ENCODE data around the gene USP35. TPM values are rescaled to one million over a fixed set of nuclear protein-coding genes. Genes with fewer than 3 reads are reported as not detected.

The USP35 gene
- total RNA-seq, 1 experiment from 2014 or later = 11.8 TPM

DNA sequence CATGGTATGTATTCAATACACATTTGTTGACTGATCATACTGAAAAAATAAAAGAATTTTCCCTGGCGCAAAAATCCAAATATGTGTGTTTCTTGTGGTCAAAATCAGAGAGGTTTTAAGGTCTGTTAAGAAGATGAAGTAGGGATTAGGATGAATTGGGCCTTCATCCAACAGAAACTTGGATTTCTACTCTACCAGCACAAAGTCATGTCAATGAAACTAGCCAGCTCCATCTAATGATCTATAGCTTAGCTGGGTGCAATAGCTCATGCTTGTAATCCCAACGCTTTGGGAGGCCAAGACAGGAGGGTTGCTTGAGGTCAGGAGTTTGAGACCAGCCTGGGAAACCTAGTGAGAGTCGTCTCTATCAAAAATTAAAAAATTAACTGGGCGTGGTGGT, 65.5 kb downstream of the USP35 start:
- CTCF ChIA-PET = no interaction called here

DNA sequence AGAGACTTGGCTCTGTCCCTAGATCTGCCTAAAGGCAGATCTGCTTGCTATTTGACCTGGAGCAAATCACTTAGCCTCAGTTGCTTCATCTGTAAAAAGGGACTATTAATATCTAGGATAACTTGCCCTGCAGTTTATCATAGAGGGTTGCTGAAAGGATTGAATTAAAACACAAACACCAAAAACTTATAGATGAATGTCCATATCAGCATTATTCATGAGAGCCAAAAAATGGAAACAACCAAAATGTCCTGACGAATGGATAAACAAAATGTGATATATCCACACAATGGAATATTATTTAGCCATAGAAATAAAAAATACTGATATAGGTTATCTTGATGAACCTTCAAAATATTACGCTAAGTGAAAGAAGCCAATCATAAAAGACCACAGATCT, 67.2 kb downstream of the USP35 start:
- ChIA-PET CTCF (no interaction called here), POLR2A (no interaction called here)
- Histone ChIP-seq H3K4me3 (ENCODE audit: low read depth in 2 of 2, low read length in 2 of 2) (no peak overlapping the region), H3K9me3 (ENCODE audit: control insufficient read depth, insufficient read depth, low read depth, low read length) (no peaks in the 10 kb centered on the region), H3K36me3 (ENCODE audit: control insufficient read depth, insufficient read depth, low read length) (no peaks in the 10 kb centered on the region), H3K27me3 (ENCODE audit: control insufficient read depth, insufficient read depth, low read length) (no peaks in the 10 kb centered on the region), H3K27ac (ENCODE audit: low read length) (no peak overlapping the region), H3K4me1 (ENCODE audit: control insufficient read depth, insufficient read depth, low read length) (no peaks in the 10 kb centered on the region)
- TF ChIP-seq SIN3A (IDR thresholded peaks at IDR 0.05; ENCODE audit: borderline replicate concordance, insufficient read depth, low read depth, low read length) = no peak
- TF ChIP-seq, protein P1, sequence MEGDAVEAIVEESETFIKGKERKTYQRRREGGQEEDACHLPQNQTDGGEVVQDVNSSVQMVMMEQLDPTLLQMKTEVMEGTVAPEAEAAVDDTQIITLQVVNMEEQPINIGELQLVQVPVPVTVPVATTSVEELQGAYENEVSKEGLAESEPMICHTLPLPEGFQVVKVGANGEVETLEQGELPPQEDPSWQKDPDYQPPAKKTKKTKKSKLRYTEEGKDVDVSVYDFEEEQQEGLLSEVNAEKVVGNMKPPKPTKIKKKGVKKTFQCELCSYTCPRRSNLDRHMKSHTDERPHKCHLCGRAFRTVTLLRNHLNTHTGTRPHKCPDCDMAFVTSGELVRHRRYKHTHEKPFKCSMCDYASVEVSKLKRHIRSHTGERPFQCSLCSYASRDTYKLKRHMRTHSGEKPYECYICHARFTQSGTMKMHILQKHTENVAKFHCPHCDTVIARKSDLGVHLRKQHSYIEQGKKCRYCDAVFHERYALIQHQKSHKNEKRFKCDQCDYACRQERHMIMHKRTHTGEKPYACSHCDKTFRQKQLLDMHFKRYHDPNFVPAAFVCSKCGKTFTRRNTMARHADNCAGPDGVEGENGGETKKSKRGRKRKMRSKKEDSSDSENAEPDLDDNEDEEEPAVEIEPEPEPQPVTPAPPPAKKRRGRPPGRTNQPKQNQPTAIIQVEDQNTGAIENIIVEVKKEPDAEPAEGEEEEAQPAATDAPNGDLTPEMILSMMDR (IDR thresholded peaks at IDR 0.05) = no peak
- TF ChIP-seq, protein P2, sequence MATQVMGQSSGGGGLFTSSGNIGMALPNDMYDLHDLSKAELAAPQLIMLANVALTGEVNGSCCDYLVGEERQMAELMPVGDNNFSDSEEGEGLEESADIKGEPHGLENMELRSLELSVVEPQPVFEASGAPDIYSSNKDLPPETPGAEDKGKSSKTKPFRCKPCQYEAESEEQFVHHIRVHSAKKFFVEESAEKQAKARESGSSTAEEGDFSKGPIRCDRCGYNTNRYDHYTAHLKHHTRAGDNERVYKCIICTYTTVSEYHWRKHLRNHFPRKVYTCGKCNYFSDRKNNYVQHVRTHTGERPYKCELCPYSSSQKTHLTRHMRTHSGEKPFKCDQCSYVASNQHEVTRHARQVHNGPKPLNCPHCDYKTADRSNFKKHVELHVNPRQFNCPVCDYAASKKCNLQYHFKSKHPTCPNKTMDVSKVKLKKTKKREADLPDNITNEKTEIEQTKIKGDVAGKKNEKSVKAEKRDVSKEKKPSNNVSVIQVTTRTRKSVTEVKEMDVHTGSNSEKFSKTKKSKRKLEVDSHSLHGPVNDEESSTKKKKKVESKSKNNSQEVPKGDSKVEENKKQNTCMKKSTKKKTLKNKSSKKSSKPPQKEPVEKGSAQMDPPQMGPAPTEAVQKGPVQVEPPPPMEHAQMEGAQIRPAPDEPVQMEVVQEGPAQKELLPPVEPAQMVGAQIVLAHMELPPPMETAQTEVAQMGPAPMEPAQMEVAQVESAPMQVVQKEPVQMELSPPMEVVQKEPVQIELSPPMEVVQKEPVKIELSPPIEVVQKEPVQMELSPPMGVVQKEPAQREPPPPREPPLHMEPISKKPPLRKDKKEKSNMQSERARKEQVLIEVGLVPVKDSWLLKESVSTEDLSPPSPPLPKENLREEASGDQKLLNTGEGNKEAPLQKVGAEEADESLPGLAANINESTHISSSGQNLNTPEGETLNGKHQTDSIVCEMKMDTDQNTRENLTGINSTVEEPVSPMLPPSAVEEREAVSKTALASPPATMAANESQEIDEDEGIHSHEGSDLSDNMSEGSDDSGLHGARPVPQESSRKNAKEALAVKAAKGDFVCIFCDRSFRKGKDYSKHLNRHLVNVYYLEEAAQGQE (IDR thresholded peaks at IDR 0.05; ENCODE audit: insufficient read depth in 1 of 2, low read depth in 2 of 2, low read length in 1 of 2) = no peak
- TF ChIP-seq POLR2AphosphoS5 (IDR thresholded peaks at IDR 0.05; ENCODE audit: low read depth, low read length) = no peak
- no peak for TF ChIP-seq TCF7L2 (IDR thresholded peaks at IDR 0.05; ENCODE audit: low read depth, low read length)
- no peak for ATAC-seq
- in situ Hi-C loops (cut with HindIII; ENCODE audit: low pct_unique_long_range_greater_than_20kb, low sequenced_read_pairs) = no loop called here
- DNase-seq (ENCODE audit: low read depth, low spot score) = no peak
- intact Hi-C loops (cut with micrococcal nuclease; ENCODE audit: unreplicated experiment) = no loop called here
- no TSS peak for BruUV-seq (replicated peaks)

More for the DNA sequence above, 65.5 kb downstream of the USP35 start:
- no peaks in the 10 kb centered on the region for H3K36me3 ChIP-seq (ENCODE audit: control insufficient read depth, insufficient read depth, low read length)
- no peaks in the 10 kb centered on the region for H3K27me3 ChIP-seq (ENCODE audit: control insufficient read depth, insufficient read depth, low read length)
- POLR2A ChIA-PET = no interaction called here
- intact Hi-C loops (cut with micrococcal nuclease; ENCODE audit: unreplicated experiment) (no loop called here), in situ Hi-C loops (cut with HindIII; ENCODE audit: low pct_unique_long_range_greater_than_20kb, low sequenced_read_pairs) (no loop called here)
- H3K9me3 ChIP-seq (ENCODE audit: control insufficient read depth, insufficient read depth, low read depth, low read length) = no peaks in the 10 kb centered on the region
- no TSS peak for BruUV-seq (replicated peaks)
- H3K4me1 ChIP-seq (ENCODE audit: control insufficient read depth, insufficient read depth, low read length) = no peaks in the 10 kb centered on the region
- ATAC-seq (no peak), DNase-seq (ENCODE audit: low read depth, low spot score) (no peak)
- H3K4me3 ChIP-seq (ENCODE audit: low read depth in 2 of 2, low read length in 2 of 2) = no peak overlapping the region
- no peak overlapping the region for H3K27ac ChIP-seq (ENCODE audit: low read length)
- TF ChIP-seq, protein P1 (IDR thresholded peaks at IDR 0.05) = no peak
- no peak for TF ChIP-seq TCF7L2 (IDR thresholded peaks at IDR 0.05; ENCODE audit: low read depth, low read length)

DNA sequence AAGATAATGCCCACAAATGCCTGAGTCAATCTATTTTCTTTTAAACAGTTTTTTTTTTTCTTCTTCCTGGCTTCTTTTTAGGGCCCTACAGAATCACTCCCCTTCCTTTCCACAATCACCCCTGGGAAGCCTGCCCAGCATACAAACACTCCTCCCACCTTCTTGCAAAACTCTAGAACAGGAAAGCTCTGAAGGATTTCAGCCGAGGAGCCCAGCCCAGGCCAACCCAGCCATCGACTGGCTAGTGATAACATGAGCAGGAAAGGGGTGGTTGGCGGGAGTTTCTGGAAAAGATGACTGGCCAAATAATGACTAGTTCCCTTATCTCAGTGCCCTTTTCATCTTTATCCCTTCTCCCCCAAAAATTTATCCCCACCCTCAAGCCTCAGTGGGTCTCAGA, 68.2 kb downstream of the USP35 start:
- in situ Hi-C loops (cut with HindIII; ENCODE audit: low pct_unique_long_range_greater_than_20kb, low sequenced_read_pairs) = no loop called here

More for the DNA sequence above, 68.2 kb downstream of the USP35 start:
- Histone ChIP-seq H3K9me3 (ENCODE audit: control insufficient read depth, insufficient read depth, low read depth, low read length) (no peaks in the 10 kb centered on the region), H3K36me3 (ENCODE audit: control insufficient read depth, insufficient read depth, low read length) (no peaks in the 10 kb centered on the region), H3K27ac (ENCODE audit: low read length) (no peak overlapping the region), H3K4me3 (ENCODE audit: low read depth in 2 of 2, low read length in 2 of 2) (no peak overlapping the region), H3K4me1 (ENCODE audit: control insufficient read depth, insufficient read depth, low read length) (no peaks in the 10 kb centered on the region), H3K27me3 (ENCODE audit: control insufficient read depth, insufficient read depth, low read length) (no peaks in the 10 kb centered on the region)
- intact Hi-C loops (cut with micrococcal nuclease; ENCODE audit: unreplicated experiment) = no loop called here
- no TSS peak for BruUV-seq (replicated peaks)
- no peak for DNase-seq (ENCODE audit: low read depth, low spot score)
- ChIA-PET CTCF (no interaction called here), POLR2A (no interaction called here)
- no peak for ATAC-seq
- TF ChIP-seq, protein P2 (IDR thresholded peaks at IDR 0.05; ENCODE audit: insufficient read depth in 1 of 2, low read depth in 2 of 2, low read length in 1 of 2) = no peak
- TF ChIP-seq TCF7L2 (IDR thresholded peaks at IDR 0.05; ENCODE audit: low read depth, low read length) (no peak), POLR2AphosphoS5 (IDR thresholded peaks at IDR 0.05; ENCODE audit: low read depth, low read length) (no peak), SIN3A (IDR thresholded peaks at IDR 0.05; ENCODE audit: borderline replicate concordance, insufficient read depth, low read depth, low read length) (no peak)
- TF ChIP-seq, protein P1 (IDR thresholded peaks at IDR 0.05) = no peak

Data from Panc1 (cell line).